HuH-7.5 (cell line): ENCODE measurements around the gene PUS3.
A peak's percentile ranks its signal among the peaks of the same experiment; 100 is the strongest.

ENCODE experiments used
- DNase-seq: peaks from one replicate; pipeline ENCODE4 v3.0.0; 2011; ENCODE audit warnings: low spot score

The PUS3 gene, protein sequence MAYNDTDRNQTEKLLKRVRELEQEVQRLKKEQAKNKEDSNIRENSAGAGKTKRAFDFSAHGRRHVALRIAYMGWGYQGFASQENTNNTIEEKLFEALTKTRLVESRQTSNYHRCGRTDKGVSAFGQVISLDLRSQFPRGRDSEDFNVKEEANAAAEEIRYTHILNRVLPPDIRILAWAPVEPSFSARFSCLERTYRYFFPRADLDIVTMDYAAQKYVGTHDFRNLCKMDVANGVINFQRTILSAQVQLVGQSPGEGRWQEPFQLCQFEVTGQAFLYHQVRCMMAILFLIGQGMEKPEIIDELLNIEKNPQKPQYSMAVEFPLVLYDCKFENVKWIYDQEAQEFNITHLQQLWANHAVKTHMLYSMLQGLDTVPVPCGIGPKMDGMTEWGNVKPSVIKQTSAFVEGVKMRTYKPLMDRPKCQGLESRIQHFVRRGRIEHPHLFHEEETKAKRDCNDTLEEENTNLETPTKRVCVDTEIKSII

DNA sequence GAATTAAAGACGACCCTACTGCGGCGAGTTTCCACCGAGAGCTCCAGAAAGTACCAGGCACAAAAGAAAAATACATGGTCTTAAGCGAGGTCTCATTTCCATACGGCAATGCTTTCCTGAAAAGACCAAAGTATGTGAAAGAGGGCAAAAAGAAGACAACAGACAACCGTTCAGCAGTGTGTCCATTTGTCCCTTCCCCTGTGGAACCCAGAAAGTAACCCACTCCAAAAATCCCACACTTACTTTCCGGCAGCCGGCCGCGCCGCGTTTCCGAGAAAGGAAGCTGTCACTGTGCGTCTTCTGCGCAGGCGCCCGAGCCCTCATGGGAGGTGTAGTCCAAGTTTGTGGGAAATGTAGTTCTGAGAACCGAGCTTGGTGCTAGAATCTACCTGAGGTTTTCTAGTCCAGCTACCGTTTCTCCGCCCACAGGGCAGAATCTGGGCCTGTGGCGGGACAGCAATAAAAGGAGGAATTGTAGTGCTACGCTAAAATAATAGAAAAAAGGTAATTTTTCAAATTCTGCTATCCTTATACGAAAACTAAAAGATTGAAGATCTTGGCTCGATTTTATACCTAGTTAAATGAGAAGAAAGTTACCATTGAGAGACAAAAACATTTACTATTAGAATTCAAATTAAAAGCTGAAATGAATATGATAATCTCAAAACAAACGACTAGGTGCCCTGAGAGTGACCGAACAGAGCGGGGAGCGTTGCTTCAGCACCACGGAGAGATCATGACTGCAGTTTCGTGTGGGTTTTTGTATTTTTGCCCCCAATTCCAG is at the start of gene PUS3:
TSS of gene PUS3 (minus strand) at position 280 of the 784 bp plus-strand sequence. CDS start 6,922 bp downstream, outside the sequence.
- DNase-seq = peak; percentile 78

DNA sequence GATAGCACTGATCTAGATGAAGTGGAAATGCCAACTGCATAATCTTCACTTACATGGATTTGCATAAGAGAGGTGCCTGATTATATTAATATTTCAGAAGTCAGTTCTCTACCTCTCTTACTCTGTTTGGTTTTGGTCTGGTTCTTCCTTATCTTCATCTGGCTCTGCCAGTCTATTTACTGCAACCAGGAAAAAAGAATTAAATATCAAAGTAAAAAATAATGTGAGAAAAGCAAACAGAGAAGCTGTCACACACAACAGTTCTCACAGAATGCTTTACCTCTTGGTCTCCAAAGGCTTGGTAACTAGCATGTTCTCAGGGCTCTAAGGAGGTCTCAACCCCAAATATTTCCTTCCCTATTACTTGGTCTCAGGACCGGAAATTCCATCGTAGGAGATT is 49.6 kb upstream of the PUS3 start:
- no peak for DNase-seq

DNA sequence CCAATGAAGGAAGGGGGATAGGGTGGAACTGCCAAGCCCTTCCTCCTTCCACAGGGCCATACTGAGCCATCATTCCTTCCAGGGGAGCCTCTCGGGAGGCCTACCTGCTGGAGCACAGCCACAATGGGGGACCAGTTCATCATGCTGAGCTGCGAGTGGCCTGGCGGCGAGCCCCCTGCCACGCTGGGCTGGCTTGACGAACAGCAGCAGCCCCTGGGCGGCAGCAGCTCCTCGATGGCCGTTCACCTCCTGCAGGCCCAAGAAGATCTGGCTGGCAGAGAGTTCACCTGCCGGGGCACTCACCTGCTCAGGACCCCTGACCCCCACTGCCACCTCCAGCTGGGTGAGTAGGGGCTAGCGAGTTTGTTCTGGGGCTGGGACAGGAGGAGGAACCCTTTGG is 48.7 kb upstream of the PUS3 start:
- no peak for DNase-seq

DNA sequence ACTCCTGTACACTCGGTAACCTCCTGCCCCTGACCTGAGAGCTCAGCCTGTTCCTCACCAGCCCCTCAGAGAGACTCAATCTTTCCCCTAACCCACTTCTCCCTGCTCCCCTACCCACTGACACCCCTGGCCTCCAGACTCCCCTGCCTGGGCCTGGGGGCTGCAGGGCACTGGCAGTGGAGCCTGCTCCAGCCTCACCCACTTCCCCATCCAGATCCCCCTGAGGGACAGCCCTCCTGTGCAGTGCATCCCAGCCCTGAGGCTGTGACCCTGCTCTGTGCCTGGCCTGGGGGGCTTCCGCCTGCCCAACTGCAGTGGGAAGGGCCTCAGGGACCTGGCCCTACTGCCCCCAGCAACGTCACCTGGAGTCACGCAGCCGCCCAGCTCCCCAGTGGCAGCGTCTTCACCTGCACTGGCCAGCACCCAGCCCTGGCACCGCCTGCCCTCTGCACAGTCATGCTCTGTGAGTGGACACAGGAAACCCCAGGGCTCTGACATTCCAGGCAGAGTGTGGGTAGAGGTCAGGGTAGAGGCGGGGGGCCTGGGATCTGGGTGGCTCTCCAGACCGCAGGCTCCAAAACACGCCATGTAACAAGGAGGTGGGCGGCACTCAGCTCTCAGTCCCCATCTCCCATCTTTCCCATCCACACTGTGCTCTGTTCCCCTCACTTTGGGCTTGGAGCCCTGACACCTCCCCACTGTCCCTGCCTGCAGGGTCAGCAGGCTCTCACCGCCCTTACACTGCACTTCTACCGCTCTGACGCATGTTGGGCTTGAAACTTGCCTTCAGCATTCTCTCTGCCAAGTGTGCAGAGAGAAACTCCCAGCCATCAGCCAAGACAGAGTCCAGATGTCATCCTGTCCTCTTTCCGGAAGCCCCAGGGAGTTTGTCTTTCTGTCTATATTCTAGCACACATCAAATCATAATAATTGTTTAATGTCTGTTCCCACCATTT is 48.0 kb upstream of the PUS3 start:
- DNase-seq = no peak

DNA sequence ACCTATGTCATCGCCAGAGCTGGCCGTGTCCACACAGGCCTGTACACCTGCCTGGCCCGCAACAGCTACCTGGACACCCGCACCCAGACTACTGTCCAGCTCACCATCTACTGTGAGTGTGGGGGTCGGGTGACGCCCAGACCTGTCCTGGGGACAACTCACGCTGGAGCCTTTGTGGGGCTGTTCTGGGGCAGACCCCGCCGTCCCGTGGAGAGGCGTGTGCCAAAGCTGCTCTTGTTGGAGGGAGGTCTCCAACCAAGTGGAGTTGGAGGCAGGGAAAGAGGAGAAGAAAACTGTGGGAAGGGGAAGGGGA is 47.1 kb upstream of the PUS3 start:
- no peak for DNase-seq

DNA sequence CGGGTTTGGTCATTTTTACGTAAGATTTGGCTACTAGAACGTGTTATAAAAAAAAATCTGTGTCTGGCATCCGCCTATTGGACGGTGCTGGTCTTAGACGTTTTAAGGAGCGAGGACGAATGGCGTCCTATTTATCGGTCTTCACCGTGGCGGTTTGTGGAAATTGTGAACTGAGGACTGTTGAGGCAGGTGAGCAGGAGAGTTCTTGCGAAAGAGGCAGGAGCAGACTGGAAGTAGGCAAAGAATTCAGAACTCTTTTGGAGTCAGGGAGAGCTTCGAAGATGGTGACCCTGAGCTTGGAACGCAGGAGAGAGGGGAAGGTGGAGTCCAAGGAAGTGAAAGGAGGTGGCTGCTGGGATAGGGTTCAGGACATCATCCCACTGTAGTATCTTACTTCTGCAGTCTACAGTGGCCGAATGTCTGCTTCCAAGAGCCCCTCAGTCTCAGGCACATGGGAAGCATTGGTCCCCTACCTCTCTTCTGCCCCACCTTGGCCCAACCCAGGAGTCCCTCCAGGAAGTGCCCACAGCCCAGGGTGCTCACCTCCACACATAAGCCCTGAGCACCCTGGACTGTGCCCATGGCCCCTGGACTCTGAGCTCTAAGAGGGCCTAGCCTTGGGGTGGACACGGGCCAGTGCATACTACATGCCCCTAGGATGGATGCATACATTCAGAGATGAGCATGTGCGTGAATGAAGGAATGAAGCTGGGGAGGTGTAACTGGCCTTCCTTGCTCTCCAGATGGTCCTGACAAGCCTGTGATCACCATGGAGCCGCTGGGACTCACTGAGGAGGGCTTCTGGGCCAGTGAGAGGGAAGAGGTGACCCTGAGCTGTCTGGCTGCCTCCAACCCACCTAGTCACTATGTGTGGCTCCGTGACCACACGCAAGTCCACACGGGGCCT is 46.5 kb upstream of the PUS3 start:
- DNase-seq = no peak

DNA sequence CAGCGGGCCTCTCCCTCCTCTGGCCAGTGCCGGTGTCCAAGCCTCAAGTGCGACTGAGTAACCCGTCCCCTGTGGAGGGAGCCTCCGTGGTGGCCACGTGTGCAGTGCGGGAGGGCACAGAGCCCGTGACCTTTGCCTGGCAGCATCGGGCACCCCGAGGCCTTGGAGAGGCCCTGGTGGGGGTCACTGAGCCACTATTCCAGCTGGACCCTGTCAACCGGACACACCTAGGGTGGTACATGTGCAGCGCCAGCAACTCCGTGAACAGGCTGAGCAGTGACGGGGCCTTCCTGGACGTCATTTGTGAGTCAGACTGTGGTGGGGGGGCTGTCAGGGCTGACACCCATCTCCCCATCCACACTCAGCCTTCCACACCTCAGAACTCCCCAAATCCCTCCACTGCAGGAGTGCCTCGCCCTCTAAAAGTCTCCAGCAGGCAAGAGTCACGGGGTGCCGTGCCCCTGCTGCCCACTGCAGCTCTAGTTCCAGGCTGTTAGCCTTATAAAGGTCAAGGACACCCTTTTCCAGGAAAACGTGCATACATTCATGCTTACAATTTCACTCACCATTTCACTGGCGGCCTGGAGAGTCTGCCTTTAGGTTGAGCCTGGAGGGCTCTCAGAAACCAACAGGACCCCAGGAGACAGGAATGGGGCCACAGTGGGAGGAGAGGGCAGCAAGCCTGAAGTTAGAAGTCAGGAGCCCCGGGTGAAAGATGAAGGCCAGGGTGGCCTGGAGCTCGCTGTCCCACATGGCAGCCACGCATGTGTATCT is 45.5 kb upstream of the PUS3 start:
- DNase-seq = no peak

DNA sequence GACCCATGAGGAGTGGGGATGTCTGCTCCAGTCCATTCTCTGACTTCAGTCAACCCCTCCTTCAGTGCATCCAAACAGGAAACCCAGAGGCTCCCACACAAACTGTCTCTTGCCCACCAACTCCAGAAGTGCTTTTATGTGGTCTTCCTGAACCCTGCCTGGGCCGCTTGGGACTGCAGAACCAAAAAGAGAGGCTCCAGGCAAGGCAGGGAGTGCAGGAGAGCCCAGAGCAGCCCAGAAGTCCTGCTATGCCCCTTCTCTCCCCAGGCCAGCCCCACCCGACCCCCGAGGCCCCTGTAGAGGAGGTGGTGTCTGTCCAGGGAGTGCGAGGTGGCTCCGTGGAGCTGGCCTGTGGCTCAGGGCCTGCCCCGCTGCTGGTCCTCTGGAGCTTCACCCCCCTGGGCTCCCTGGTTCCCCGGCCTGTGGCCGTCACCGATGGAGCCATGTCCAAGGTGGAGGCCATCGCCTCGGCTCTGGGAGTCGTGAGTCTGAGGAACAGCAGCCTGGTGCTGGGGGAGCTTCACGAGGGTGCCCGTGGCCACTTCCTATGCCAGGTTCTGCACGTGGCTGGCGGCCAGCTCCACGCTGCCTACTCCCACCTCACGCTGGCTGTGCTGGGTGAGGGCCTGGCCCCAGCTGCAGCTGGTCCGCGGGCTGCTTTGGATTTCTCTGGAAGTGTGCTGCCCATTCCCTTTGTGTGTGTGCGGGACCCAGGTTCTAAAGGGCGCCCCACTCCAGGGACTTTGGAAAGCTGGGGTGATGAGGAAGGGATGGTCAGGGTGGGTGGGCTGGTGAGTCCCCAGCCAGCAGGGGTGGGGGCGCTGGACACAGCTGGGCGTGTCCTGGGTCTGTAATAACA is 44.6 kb upstream of the PUS3 start:
- DNase-seq = no peak

DNA sequence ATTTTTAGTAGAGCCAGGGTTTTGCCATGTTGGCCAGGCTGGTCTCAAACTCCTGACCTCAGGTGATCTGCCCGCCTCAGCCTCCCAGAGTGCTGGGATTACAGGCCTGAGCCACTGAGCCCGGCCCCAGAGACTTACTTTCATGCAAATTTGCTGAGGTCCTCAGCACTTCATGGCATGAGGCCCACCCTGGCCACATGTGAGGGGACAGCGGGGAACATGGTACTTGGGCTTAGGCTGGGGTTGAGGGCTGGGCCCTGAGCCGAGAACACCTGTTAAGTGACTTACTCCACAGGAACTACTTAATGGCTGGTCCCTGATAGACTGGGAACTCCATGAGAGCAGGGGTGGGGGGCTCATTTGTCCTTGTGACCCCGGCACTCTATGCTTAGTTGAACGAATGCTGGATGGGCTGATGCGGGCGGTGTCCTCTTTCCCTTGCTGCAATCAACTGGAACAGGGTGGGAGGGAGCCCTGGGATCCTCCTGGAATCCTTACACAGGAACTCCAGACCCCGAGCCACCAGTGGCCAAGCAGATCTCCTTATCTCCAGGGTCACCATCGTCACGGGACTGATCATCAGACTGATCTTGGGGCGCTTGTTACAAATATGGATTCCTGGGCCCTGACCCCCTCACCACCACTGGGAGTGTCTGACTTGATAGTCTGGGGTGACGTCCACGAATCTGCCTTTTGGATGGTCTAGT is 43.9 kb upstream of the PUS3 start:
- no peak for DNase-seq

DNA sequence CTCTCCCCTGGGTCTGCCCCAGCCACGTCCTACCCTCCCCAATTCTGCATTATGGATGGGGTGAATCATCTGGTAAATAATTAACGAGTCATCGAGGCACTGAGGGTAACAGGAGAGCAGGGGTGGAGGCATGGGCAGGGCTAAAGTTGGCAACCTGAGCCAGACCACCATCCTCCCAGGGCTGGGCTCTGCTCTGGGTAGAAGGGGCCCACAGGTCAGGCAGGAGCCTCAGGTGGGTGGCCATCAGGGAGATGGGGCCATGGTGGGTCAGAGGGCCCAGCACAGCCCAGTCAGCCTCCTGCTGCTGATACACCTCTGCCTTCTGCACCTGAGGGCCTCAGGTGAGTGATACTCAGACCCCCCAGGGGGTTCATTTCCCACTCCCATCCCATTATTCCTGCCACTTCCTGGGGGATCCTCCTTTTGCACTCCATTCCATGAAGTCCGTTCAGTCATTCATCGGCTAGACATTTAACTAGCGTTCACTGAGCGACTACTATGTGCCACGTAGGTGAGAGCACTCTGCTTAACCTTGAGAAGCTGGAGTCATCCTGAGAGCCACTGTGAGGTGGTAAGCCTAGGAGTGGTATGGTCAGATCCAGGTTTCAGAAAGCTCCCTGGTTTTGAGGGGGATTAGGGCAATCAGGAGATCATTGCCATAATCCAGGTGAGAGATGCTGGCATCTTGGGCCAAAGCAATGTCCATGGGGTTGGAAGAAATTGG is 43.0 kb upstream of the PUS3 start, which contains the start of gene VSIG10L2:
TSS of gene VSIG10L2 (plus strand) at position 248 of the 724 bp plus-strand sequence. CDS start at position 260, 12 bp downstream.
- DNase-seq = no peak

DNA sequence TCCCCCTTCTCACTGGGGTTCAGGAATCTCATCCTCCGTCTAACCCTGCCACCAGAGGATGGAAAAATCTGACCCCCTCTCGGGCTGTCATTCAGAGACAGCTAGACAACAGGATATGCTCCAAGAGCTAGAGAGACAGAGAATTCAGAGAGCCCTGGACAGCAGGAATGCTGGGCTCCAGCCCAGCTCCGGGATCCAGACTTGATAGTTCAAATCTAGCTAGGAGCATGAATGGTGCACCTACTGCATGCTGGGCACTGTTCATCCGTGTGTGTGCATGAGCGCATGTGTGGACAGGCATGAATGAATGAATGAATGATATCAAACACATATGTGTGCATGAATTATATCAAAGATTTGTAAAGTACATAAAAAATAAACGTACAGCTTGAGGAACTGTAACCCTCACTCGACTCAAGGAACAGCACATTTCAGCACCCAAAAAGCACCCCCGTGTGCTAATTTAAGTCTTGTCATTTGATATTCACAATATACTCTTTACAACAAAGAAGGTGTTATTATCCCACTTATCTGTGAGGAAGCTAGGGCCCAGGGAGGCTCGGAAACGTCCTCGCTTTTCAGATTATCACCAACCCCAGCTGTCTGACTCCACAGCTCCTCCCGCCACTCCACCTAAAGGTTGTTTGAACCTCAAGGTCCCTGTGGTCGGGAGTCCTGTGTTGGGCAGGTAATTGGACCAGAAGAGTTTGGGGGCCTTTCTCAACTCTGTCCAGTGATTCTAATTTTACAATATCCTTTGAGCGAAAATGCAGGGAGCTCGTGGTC is 42.2 kb upstream of the PUS3 start:
- no peak for DNase-seq

DNA sequence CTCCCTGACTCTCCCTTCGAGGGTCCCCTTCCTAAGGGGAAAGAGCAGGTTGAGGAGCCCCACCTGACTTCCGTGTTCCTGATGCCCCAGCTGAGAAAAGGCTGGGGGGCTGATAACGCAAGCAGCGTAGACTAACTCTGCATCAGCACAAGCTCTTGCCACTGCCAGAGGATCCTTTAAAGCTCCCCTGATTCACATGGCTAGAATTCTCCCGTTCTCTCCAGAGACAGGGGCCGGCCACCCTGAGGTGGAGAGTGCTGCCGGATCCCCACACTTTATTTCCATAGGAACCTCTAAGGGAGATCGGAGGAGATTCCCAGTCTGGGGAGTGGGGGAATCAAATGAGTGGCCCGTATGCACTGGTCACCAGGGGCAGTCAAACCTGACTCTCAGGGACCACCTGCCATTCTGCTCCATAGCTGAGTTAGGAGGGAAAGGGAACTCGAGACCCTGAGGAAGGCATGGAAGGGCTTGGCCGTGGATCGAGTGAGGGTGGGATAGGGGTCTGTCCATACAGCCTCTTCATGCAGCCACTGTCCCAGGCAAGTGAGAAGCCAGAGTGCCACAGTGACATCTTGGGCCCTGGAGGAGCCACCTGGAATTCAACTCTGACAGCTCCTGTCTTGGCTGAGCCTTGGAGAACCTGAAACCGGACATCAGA is 41.5 kb upstream of the PUS3 start:
- DNase-seq = no peak

DNA sequence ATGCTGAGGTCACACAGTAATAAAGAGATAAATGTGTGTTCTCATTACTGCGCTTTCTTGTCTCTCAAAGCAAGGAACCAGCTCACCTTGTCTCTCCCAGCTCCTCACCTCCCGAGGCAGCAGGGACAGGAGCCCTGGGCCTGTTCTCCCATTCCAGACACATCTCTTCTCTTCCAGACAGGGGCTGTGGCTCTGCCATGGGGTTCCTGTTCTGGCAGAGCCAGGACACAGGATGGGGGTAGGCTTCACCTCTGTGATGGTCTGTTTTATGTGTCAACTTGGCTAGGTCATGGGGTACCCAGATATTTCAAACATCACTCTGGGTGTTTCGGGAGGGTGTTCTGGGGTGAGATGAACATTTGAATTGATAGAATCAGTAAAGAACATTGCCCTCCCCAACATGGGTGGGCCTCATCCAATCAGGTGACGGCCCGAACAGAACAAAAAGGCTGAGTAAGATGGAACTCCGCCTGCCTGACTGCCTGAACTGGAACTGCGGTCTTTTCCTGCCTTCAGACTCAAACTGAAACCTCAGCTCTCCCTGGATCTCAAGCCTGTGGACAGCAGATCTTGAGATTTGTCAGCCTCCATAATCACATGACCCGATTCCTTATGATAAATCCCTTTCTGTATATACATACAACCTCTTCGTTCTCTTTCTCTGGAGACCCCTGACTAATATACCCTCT is 40.8 kb upstream of the PUS3 start:
- DNase-seq = no peak

DNA sequence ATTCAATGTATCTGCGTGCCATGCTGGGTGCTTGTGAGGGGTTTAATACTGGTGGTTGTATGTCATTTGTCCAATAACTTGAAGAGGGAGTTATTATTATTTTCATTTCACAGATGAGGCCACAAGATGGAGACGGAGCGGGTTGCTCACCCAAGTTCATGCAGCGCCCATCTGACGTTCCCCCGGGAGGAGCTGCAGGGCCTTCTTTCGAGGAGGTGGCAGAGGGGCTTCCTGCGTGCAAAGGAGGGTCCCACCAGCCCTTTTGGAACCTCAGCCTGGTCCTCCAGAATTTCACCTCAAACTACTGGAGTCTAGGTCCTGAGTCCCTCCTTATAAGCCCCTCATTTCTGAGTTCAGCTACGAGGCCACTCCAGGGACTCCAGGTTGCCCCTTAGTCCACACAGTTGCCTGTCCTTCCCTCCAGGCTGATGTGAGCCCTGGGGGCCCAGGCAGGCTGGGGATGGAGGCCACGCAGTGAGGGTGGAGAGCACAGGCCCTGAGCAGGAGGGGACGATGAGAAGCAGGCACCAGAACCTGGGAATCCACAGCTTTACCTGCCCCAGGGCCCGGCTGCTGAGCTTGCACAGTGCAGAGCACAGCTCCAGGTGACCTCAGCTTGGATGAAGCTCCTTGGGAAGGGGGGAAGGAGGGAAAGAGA is 39.9 kb upstream of the PUS3 start:
- no peak for DNase-seq
